IMR-90 (cell line): ENCODE data around the gene SLC27A2. TPM values are rescaled to one million over a fixed set of nuclear protein-coding genes. Genes with fewer than 3 reads are reported as not detected.

Experiments used
- ATAC-seq: fragments of 200-7000 bp; cut with Tn5 transposase; 2 replicates; pipeline ENCODE4 v1.9.1; 2020; ENCODE audit warnings: low read depth, mild to moderate bottlenecking, moderate library complexity
- BruUV-seq: library from RNA; stranded (reverse); fragments of 400-500 nt; replicated peaks from 2 replicates; lab custom pipeline; 2021; lab: Mats Ljungman, UMichigan
- CTCF ChIA-PET: fragments of 300-600 bp; formaldehyde crosslinking; extraction: SDS; loops from one replicate; lab custom pipeline; 2021; ENCODE audit warnings: antibody characterized with exemption; lab: Yijun Ruan, JAX
- POLR2A ChIA-PET: fragments of 300-600 bp; sonication (Branson Sonifier 250); formaldehyde crosslinking; loops from one replicate; lab custom pipeline; 2022; ENCODE audit warnings: antibody characterized with exemption; ENCODE audit not compliant: unreplicated experiment; lab: Charles Lee
- DNase-seq: peaks from one replicate; pipeline ENCODE4 v3.0.0; 2013
- H2AFZ ChIP-seq: replicated peaks from 2 replicates; pipeline ENCODE3; 2013; ENCODE audit warnings: low read length, mild to moderate bottlenecking; ENCODE audit not compliant: poor library complexity
- H2AK5ac ChIP-seq: 2 replicates; pipeline ENCODE4 v1.6.1; 2013; ENCODE audit warnings: low read depth, low read length, inconsistent platforms
- H2AK9ac ChIP-seq: replicated peaks from 2 replicates; pipeline ENCODE3; 2013; ENCODE audit warnings: mild to moderate bottlenecking, low read depth, low read length, moderate library complexity; ENCODE audit not compliant: poor library complexity
- H2BK120ac ChIP-seq: 2 replicates; pipeline ENCODE4 v1.6.1; 2013; ENCODE audit warnings: low read depth, low read length, inconsistent platforms
- H2BK15ac ChIP-seq: 3 replicates; pipeline ENCODE4 v1.6.1; 2013; ENCODE audit warnings: low read depth, low read length, inconsistent platforms
- H2BK20ac ChIP-seq: 2 replicates; pipeline ENCODE4 v1.6.1; 2013; ENCODE audit warnings: low read depth, mild to moderate bottlenecking, inconsistent platforms, low read length, moderate library complexity
- H2BK5ac ChIP-seq: 2 replicates; pipeline ENCODE4 v1.6.1; 2013; ENCODE audit warnings: mild to moderate bottlenecking, low read depth, low read length, inconsistent platforms; ENCODE audit not compliant: poor library complexity, severe bottlenecking
- H3K14ac ChIP-seq: replicated peaks from 2 replicates; pipeline ENCODE4 v1.6.1; 2013; ENCODE audit warnings: low read depth, low read length, inconsistent platforms
- H3K18ac ChIP-seq: 2 replicates; pipeline ENCODE4 v1.6.1; 2013; ENCODE audit warnings: low read depth, low read length, control low read depth
- H3K23ac ChIP-seq: 2 replicates; pipeline ENCODE4 v1.6.1; 2013; ENCODE audit warnings: low read depth, low read length, inconsistent platforms
- H3K27ac ChIP-seq: 2 replicates; pipeline ENCODE4 v1.5.1; 2013; ENCODE audit warnings: mild to moderate bottlenecking, control low read depth, low read length; ENCODE audit not compliant: insufficient read depth
- H3K27me3 ChIP-seq: 2 replicates; pipeline ENCODE4 v1.6.1; 2013; ENCODE audit warnings: low read length; ENCODE audit not compliant: control insufficient read depth, insufficient read depth
- H3K36me3 ChIP-seq: 2 replicates; pipeline ENCODE4 v1.6.1; 2013; ENCODE audit warnings: low read length, mixed read lengths; ENCODE audit not compliant: control insufficient read depth, insufficient read depth
- H3K4ac ChIP-seq: 2 replicates; pipeline ENCODE4 v1.6.1; 2013; ENCODE audit warnings: low read depth, low read length, inconsistent platforms
- H3K4me1 ChIP-seq: 2 replicates; pipeline ENCODE4 v1.6.1; 2013; ENCODE audit warnings: low read length, mixed read lengths; ENCODE audit not compliant: control insufficient read depth, insufficient read depth
- H3K4me2 ChIP-seq: 2 replicates; pipeline ENCODE4 v1.6.1; 2013; ENCODE audit warnings: low read depth, mild to moderate bottlenecking, control low read depth, low read length, moderate library complexity
- H3K4me3 ChIP-seq: 2 replicates; pipeline ENCODE4 v1.5.1; 2013; ENCODE audit warnings: low read depth, mild to moderate bottlenecking, control low read depth, low read length, moderate library complexity; ENCODE audit not compliant: insufficient read depth
- H3K56ac ChIP-seq: 2 replicates; pipeline ENCODE4 v1.6.1; 2013; ENCODE audit warnings: low read length, inconsistent platforms; ENCODE audit not compliant: insufficient read depth; ENCODE audit errors: extremely low read depth
- H3K79me1 ChIP-seq, 2 experiments: 2 replicates each; pipeline ENCODE4 v1.6.1; 2013; ENCODE audit warnings: low read length in 2 of 2, inconsistent platforms in 1 of 2, low read depth in 1 of 2
- H3K9ac ChIP-seq: 2 replicates; pipeline ENCODE4 v1.6.1; 2013; ENCODE audit warnings: low read depth, low read length, control low read depth
- H3K9me1 ChIP-seq: 2 replicates; pipeline ENCODE4 v1.6.1; 2013; ENCODE audit warnings: low read length, inconsistent platforms; ENCODE audit not compliant: insufficient read depth
- H3K9me3 ChIP-seq: 2 replicates; pipeline ENCODE4 v1.6.1; 2013; ENCODE audit warnings: low read length; ENCODE audit not compliant: control insufficient read depth, insufficient read depth
- H4K20me1 ChIP-seq: 2 replicates; pipeline ENCODE4 v1.6.1; 2013; ENCODE audit warnings: low read length, inconsistent platforms; ENCODE audit not compliant: insufficient read depth
- H4K5ac ChIP-seq: 2 replicates; pipeline ENCODE4 v1.6.1; 2013; ENCODE audit warnings: mild to moderate bottlenecking, low read depth, low read length, control low read depth
- H4K8ac ChIP-seq, 2 experiments: 2 replicates each; pipeline ENCODE4 v1.6.1; 2013; ENCODE audit warnings: low read depth in 2 of 2, low read length in 2 of 2, control low read depth in 1 of 2, inconsistent platforms in 1 of 2
- H4K91ac ChIP-seq: 2 replicates; pipeline ENCODE4 v1.6.1; 2013; ENCODE audit warnings: low read depth, low read length, inconsistent platforms; ENCODE audit not compliant: insufficient read depth
- BHLHE40 ChIP-seq: fragments of 150-350 bp; IDR thresholded peaks from 2 replicates; pipeline ENCODE4 v1.6.1; 2016; ENCODE audit warnings: mild to moderate bottlenecking, low read depth, low read length
- CHD1 ChIP-seq: IDR thresholded peaks from 2 replicates; pipeline ENCODE4 v1.6.1; 2012; ENCODE audit warnings: low read depth, low read length, improper control_type of control experiment
- CTCF ChIP-seq: conservative IDR thresholded peaks from 2 replicates; pipeline ENCODE4 v1.5.1; 2012; ENCODE audit warnings: mild to moderate bottlenecking, low read depth, low read length, improper control_type of control experiment
- ELK1 ChIP-seq: fragments of 150-350 bp; IDR thresholded peaks from 2 replicates; pipeline ENCODE4 v1.6.1; 2016; ENCODE audit warnings: low read depth, mild to moderate bottlenecking, low read length, moderate library complexity, borderline replicate concordance
- MAFK ChIP-seq: IDR thresholded peaks from 2 replicates; pipeline ENCODE4 v1.6.1; 2012; ENCODE audit warnings: low read depth, low read length, improper control_type of control experiment
- MAZ ChIP-seq: IDR thresholded peaks from 2 replicates; pipeline ENCODE4 v1.6.1; 2012; ENCODE audit warnings: low read depth, mild to moderate bottlenecking, low read length, improper control_type of control experiment, moderate library complexity, borderline replicate concordance
- NFE2L2 ChIP-seq: fragments of 150-350 bp; IDR thresholded peaks from 2 replicates; pipeline ENCODE4 v1.6.1; 2016; ENCODE audit warnings: low read depth, mild to moderate bottlenecking, low read length
- RAD21 ChIP-seq: IDR thresholded peaks from 2 replicates; pipeline ENCODE4 v1.6.1; 2012; ENCODE audit warnings: low read length, improper control_type of control experiment
- RFX5 ChIP-seq: IDR thresholded peaks from 2 replicates; pipeline ENCODE4 v1.8.0; 2012; ENCODE audit warnings: low read depth, mild to moderate bottlenecking, low read length, moderate library complexity
- SMC3 ChIP-seq: fragments of 150-350 bp; IDR thresholded peaks from 2 replicates; pipeline ENCODE4 v1.6.1; 2016; ENCODE audit warnings: low read depth, mild to moderate bottlenecking, antibody characterized with exemption, low read length, moderate library complexity
- USF2 ChIP-seq: fragments of 150-350 bp; IDR thresholded peaks from 2 replicates; pipeline ENCODE4 v1.6.1; 2017; ENCODE audit warnings: mild to moderate bottlenecking, antibody characterized with exemption, low read length, low read depth
- WGBS, 2 experiments: methylation state at CpG; one replicate each; pipeline versions ENCODE4 v1.1.5 to v1.1.7; 2013; ENCODE audit warnings: missing lambda C conversion rate in 2 of 2; ENCODE audit not compliant: insufficient read length in 1 of 2; ENCODE audit errors: extremely low coverage in 2 of 2; 5-methylcytosine and 5-hydroxymethylcytosine counted together
- dilution Hi-C: fragments of 300-500 bp; cut with HindIII; formaldehyde crosslinking; loops from one replicate; pipeline ENCODE4 v1.14.3; 2018; ENCODE audit warnings: low sequenced_read_pairs; ENCODE audit not compliant: unreplicated experiment
- in situ Hi-C: fragments of 300-500 bp; cut with MboI; formaldehyde crosslinking; loops from 3 replicates; pipeline ENCODE4 v1.14.3; 2019; ENCODE audit warnings: low sequenced_read_pairs, inconsistent platforms, mixed read lengths
- intact Hi-C: fragments of 100-400 bp; cut with micrococcal nuclease; formaldehyde crosslinking; loops from 2 replicates; pipeline ENCODE4 v1.10.0; 2022
- polyA plus RNA-seq, 3 experiments: library from polyadenylated mRNA; depleted of rRNA; stranded (reverse); fragments of >200 nt; gene quantifications; 2 replicates each; pipeline ENCODE4 v1.2.3, GENCODE V29; 2012; ENCODE audit warnings: low replicate concordance in 1 of 3
- total RNA-seq: library from RNA; depleted of rRNA; stranded (reverse); fragments of >200 nt; gene quantifications from 2 replicates; pipeline ENCODE4 v1.2.3, GENCODE V29; 2012

Gene SLC27A2
- total and polyA plus RNA-seq, 2 of the 4 experiments (the other 2 are of a cell fraction) = under 0.01 TPM; not detected in 1

- TF ChIP-seq CHD1 = no peak
- no peak for TF ChIP-seq RFX5
- no peak for TF ChIP-seq MAZ
Observed at GRCh38 chr15:50146632-50147031, 35.4 kb upstream of the SLC27A2 start (continued).

- H4K91ac ChIP-seq = no peak overlapping the region
- H3K27me3 ChIP-seq = no peaks in the 10 kb centered on the region
- H4K8ac ChIP-seq = no peak overlapping the region
- no peak overlapping the region for H2BK120ac ChIP-seq
- no peaks in the 10 kb centered on the region for H3K36me3 ChIP-seq
- H3K4me2 ChIP-seq = no peak overlapping the region
- DNase-seq (peak; percentile 79), ATAC-seq (peak; percentile 72)
- no CpG with 5 or more reads among the region's 4 CpGs for WGBS, 2 experiments
- POLR2A ChIA-PET = no interaction called here
- no peak overlapping the region for H3K27ac ChIP-seq
- no peak overlapping the region for H3K14ac ChIP-seq
- H2BK20ac ChIP-seq = no peak overlapping the region
- H3K4ac ChIP-seq = no peak overlapping the region
- in situ Hi-C loops = loop anchor here (5.0 to 25.0 kb wide), 5 partner anchors 159 to 1784 kb away; partner anchors contain the start of gene FGF7
- no peak overlapping the region for H3K56ac ChIP-seq
- H2AK5ac ChIP-seq = no peak overlapping the region
- H3K9me3 ChIP-seq = no peaks in the 10 kb centered on the region
- H3K9ac ChIP-seq = no peak overlapping the region
- dilution Hi-C loops = no loop called here
- H3K18ac ChIP-seq = no peak overlapping the region
- no peak overlapping the region for H3K23ac ChIP-seq
- intact Hi-C loops = loop anchor here (1.0 to 10.0 kb wide), 4 partner anchors 168 to 1504 kb away; partner anchors contain the start of gene FBN1
- H3K79me1 ChIP-seq = no peaks in the 10 kb centered on the region
- H4K5ac ChIP-seq = no peak overlapping the region
- H3K4me3 ChIP-seq = no peak overlapping the region
- BruUV-seq = no TSS peak
- no peak overlapping the region for H2AK9ac ChIP-seq
- no peaks in the 10 kb centered on the region for H4K20me1 ChIP-seq
- H3K9me1 ChIP-seq = peaks cover 5% of the 10 kb centered on the region; the same call in 1 of the 2 replicates
- H2BK15ac ChIP-seq = no peak overlapping the region
- no peaks in the 10 kb centered on the region; the same call in 1 of the 2 replicates for H3K4me1 ChIP-seq
- no peak overlapping the region for H2BK5ac ChIP-seq
- H2AFZ ChIP-seq = no peak overlapping the region
- TF ChIP-seq CTCF = peak; percentile 68
- TF ChIP-seq SMC3 = peak; percentile 79
- no peak for TF ChIP-seq RFX5
- TF ChIP-seq ELK1 = no peak
- no peak for TF ChIP-seq CHD1
- 0 out of 2 replicates have a peak, but pooled peaks have one; percentile 17 for TF ChIP-seq USF2
- no peak for TF ChIP-seq MAZ
- no peak for TF ChIP-seq NFE2L2
- peak; percentile 76 for TF ChIP-seq RAD21
- no peak for TF ChIP-seq MAFK
- no peak for TF ChIP-seq BHLHE40
- CTCF ChIA-PET = interaction anchor here (1.1 kb wide), 1 partner anchor 168 kb away, joined by 4 read pairs; no protein-coding TSS in a partner anchor
Observed at GRCh38 chr15:50148362-50148963, 33.5 kb upstream of the SLC27A2 start.
